ENCODE measurements around the gene WDR90. TPM values are rescaled to one million over a fixed set of nuclear protein-coding genes. Genes with fewer than 3 reads are reported as not detected.

The WDR90 gene
- total RNA-seq, 1 experiment from 2014 or later: 68.2 TPM

DNA sequence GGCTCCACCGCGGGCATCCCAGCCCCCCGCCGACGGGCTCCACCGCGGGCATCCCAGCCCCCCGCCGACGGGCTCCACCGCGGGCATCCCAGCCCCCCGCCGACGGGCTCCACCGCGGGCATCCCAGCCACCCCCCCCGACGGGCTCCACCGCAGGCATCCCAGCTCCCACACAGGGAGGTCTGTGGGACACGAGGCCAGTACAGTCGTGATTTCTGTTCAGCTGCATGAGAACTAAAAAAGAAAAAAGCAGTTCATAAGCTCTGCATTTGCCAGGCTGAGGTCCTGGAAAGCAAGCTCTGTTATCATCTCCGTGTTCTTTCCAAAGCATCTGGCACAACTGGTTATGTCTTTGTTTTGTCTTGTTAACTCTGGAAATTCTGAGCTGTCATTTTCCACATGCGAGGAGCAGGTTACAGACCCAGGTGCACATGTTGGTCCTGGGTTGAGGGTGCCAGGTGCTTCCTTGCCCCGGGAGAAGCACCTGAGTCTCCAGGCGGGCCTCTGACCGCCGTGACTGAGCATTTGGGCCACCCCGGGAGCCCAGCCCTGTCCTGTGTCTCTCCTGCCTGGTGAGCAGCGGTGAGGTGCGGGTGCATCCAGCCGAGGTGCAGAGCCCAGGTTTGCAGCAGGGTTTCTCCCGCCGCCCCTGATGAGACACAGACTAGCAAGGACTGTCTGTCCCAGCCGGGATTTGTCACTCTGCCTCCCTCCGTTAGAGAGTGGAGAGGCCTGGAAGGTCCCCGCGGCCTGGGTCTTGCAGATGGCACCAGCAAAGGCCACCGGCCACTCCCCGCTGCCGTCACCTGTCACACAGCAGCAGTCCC, 28.3 kb upstream of the WDR90 start:
- no CpG with 5 or more reads among the region's 41 CpGs for WGBS (ENCODE audit: extremely low coverage, insufficient read length, low lambda C conversion rate)
- Mint-ChIP-seq H3K4me1 (peaks cover 15 to 27% of the 10 kb centered on the region in 2 experiments), H3K9me3 (no peaks in the 10 kb centered on the region), H3K27ac (peak overlapping the region in 1 of 3 experiments; percentile 68; a peak in 1 of 7 replicates), H3K36me3 (ENCODE audit: insufficient read depth in 1 of 3, low read depth in 3 of 3) (peaks cover 0 to 4% (median 0%) of the 10 kb centered on the region in 3 experiments; a peak in 1 of 7 replicates), H3K27me3 (ENCODE audit: low read depth) (no peaks in the 10 kb centered on the region), H3K4me3 (no peak overlapping the region)
- Histone ChIP-seq H3K4me2 (ENCODE audit: insufficient read depth, insufficient read length, low read length) (no peak overlapping the region), H2AK5ac (ENCODE audit: insufficient read length, low read length) (no peak overlapping the region), H2BK12ac (ENCODE audit: insufficient read length, low read depth, low read length) (no peak overlapping the region), H3K79me1 (ENCODE audit: insufficient read depth, low read depth, low read length, poor library complexity, severe bottlenecking) (no peaks in the 10 kb centered on the region), H3K9ac (ENCODE audit: extremely low read depth, insufficient read length, low read length) (no peak overlapping the region), H2BK15ac (ENCODE audit: low read depth, low read length) (no peak overlapping the region), H3K79me2 (ENCODE audit: insufficient read depth, low read length) (no peaks in the 10 kb centered on the region), H3K9me3 (ENCODE audit: control insufficient read depth, low read depth, low read length) (no peaks in the 10 kb centered on the region), H2BK5ac (ENCODE audit: insufficient read length, low read length) (no peak overlapping the region), H3T11ph (ENCODE audit: low read length) (no peak overlapping the region), H4K8ac (replicated peaks; ENCODE audit: insufficient read length, low read depth, low read length) (no peak overlapping the region), H2BK20ac (ENCODE audit: low read depth, low read length, poor library complexity, severe bottlenecking) (no peak overlapping the region), H3K56ac (ENCODE audit: insufficient read length, low read depth, low read length) (no peak overlapping the region), H3K4me1 (ENCODE audit: insufficient read depth, low read length) (no peaks in the 10 kb centered on the region; the same call in 1 of the 2 replicates), H2AFZ (ENCODE audit: low read length) (no peak overlapping the region), H3K23me2 (ENCODE audit: insufficient read length, low read depth, low read length, poor library complexity, severe bottlenecking) (no peaks in the 10 kb centered on the region), H3K18ac (ENCODE audit: insufficient read length, low read depth, low read length) (no peak overlapping the region), H3K27ac (ENCODE audit: insufficient read length, low read depth, low read length) (no peak overlapping the region), H2BK120ac (ENCODE audit: low read depth, low read length, poor library complexity, severe bottlenecking) (no peak overlapping the region), H4K5ac (ENCODE audit: insufficient read length, low read depth, low read length) (no peak overlapping the region), H4K20me1 (ENCODE audit: control insufficient read depth, insufficient read depth, insufficient read length) (no peaks in the 10 kb centered on the region), H3K27me3 (ENCODE audit: insufficient read depth, low read length) (no peaks in the 10 kb centered on the region), H4K91ac (ENCODE audit: insufficient read length, low read depth, low read length) (no peak overlapping the region), H3K23ac (ENCODE audit: insufficient read length, low read depth, low read length) (no peak overlapping the region), H3K4ac (ENCODE audit: low read depth, low read length) (no peak overlapping the region), H3K14ac (ENCODE audit: insufficient read depth, low read length) (no peak overlapping the region; the same call in 1 of the 2 replicates)
- DNase-seq: peak; percentile 33
- TF ChIP-seq, protein P1, sequence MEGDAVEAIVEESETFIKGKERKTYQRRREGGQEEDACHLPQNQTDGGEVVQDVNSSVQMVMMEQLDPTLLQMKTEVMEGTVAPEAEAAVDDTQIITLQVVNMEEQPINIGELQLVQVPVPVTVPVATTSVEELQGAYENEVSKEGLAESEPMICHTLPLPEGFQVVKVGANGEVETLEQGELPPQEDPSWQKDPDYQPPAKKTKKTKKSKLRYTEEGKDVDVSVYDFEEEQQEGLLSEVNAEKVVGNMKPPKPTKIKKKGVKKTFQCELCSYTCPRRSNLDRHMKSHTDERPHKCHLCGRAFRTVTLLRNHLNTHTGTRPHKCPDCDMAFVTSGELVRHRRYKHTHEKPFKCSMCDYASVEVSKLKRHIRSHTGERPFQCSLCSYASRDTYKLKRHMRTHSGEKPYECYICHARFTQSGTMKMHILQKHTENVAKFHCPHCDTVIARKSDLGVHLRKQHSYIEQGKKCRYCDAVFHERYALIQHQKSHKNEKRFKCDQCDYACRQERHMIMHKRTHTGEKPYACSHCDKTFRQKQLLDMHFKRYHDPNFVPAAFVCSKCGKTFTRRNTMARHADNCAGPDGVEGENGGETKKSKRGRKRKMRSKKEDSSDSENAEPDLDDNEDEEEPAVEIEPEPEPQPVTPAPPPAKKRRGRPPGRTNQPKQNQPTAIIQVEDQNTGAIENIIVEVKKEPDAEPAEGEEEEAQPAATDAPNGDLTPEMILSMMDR (conservative IDR thresholded peaks at IDR 0.05): no peak
